Measurements from ENCODE around the gene PTPRB. TPM values are rescaled to one million over a fixed set of nuclear protein-coding genes. Genes with fewer than 3 reads are reported as not detected.

Gene PTPRB
- 10 to 100 TPM; 22.0 to 29.4 (median 27.9) TPM for total RNA-seq
- long read RNA-seq, donor 1, partial matches to known transcripts: 2 of 7 reads
- long read RNA-seq, donor 1, other reads (novel, unspliced or antisense): 4 of 7 reads
- long read RNA-seq, donor 2, partial matches to known transcripts: 2 of 3 reads
- long read RNA-seq, donor 2, other reads (novel, unspliced or antisense): 1 of 3 reads

DNA sequence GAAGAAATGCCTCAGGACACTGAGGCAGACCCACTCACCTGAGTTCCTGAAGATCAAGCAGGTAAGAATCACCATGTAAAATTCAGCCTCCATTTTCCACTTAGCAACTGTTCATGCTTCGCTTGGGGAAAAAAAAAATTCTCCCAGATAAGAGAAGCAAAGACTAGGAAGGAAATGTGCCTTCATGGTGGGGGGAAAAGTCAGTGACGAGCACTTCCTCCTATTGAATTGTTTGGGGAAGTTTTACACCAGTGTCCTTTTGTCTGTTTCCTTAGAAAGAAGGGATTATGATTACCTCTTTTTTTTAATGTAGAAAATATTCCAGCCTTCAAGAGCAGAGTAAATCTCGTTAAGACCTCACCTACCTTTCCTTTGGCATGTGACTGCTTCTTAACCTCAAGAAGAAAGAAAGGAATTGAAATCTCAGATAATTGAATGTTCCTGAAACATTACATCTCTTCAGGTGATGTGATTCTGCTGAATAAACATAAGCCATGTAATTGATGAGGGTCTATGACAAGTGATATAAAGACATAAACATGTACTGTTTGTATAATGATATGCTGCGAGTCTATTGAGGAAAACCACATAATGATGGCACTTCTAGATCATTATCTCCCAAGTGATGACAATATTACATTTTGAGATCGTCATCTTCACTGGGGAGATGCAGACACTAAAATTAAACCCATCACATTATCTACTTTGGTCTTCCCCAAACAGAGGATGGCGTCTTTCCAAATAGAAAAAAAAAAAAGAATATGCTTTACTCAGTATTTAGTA is at the start of gene PTPRB:
Gene PTPRB (minus strand): TSS at position 127 of the 783 bp plus-strand sequence. CDS start 34 bp downstream, at position 93.
- intact Hi-C loops (cut with DNase I, micrococcal nuclease): no loop called here
- Histone ChIP-seq H3K4me3 (no peak within 1 kb of the TSS), H3K36me3 (ENCODE audit: low read depth) (no peaks in the 10 kb centered on the region), H3K9me3 (no peaks in the 10 kb centered on the region), H3K4me1 (ENCODE audit: low read depth) (no peaks in the 10 kb centered on the region)
- TF ChIP-seq CTCF (IDR thresholded peaks at IDR 0.05): no peak
- ATAC-seq: no peak
- no peak for DNase-seq

- no peak for ATAC-seq
- intact Hi-C loops (cut with DNase I, micrococcal nuclease): no loop called here
- TF ChIP-seq CTCF (IDR thresholded peaks at IDR 0.05): no peak
- Histone ChIP-seq H3K36me3 (ENCODE audit: low read depth) (no peaks in the 10 kb centered on the region), H3K4me1 (ENCODE audit: low read depth) (no peaks in the 10 kb centered on the region), H3K4me3 (no peak overlapping the region), H3K9me3 (no peaks in the 10 kb centered on the region)
- DNase-seq: no peak
These were observed 49.7 kb upstream of the PTPRB start for GRCh38 chr12:70686907-70687306.

GRCh38 chr12:70686299-70686698 is 49.1 kb upstream of the PTPRB start:
- DNase-seq: no peak
- Histone ChIP-seq H3K36me3 (ENCODE audit: low read depth) (no peaks in the 10 kb centered on the region), H3K4me1 (ENCODE audit: low read depth) (no peaks in the 10 kb centered on the region), H3K4me3 (no peak overlapping the region), H3K9me3 (no peaks in the 10 kb centered on the region)
- ATAC-seq: no peak
- intact Hi-C loops (cut with DNase I, micrococcal nuclease): no loop called here
- no peak for TF ChIP-seq CTCF (IDR thresholded peaks at IDR 0.05)

DNA sequence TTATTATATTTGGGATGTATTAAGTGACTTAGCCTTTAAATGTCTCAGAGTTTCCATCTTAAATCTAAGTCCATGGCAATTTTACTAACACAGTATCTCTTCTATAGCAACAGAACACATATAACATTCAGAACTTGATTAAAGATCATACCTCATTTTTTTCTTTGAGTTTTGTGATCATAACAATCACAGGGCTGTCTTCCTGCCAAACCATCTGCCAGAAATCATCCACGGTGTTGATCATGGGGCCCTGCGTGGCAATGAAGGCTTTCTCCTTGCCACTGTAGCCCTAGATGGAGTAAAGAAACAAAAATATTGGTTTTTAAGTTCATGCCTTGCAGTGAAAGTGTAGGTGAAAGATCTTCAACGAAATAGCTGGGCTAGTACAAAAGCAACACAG is 46.7 kb upstream of the PTPRB start:
- ATAC-seq (no peak), DNase-seq (no peak)
- intact Hi-C loops (cut with DNase I, micrococcal nuclease): no loop called here
- Histone ChIP-seq H3K4me1 (ENCODE audit: low read depth) (no peaks in the 10 kb centered on the region), H3K36me3 (ENCODE audit: low read depth) (no peaks in the 10 kb centered on the region), H3K9me3 (no peaks in the 10 kb centered on the region), H3K4me3 (no peak overlapping the region)
- no peak for TF ChIP-seq CTCF (IDR thresholded peaks at IDR 0.05)

GRCh38 chr12:70671698-70672097 is 34.5 kb upstream of the PTPRB start:
- Histone ChIP-seq H3K9me3 (no peaks in the 10 kb centered on the region), H3K4me3 (no peak overlapping the region), H3K36me3 (ENCODE audit: low read depth) (no peaks in the 10 kb centered on the region), H3K4me1 (ENCODE audit: low read depth) (no peaks in the 10 kb centered on the region)
- TF ChIP-seq CTCF (IDR thresholded peaks at IDR 0.05): no peak
- intact Hi-C loops (cut with DNase I, micrococcal nuclease): no loop called here
- DNase-seq: no peak
- no peak for ATAC-seq
